Neural cell (in vitro differentiated cells): ENCODE measurements around the gene ARHGAP45. TPM values are rescaled to one million over a fixed set of nuclear protein-coding genes. Genes with fewer than 3 reads are reported as not detected.

Experiments used
- H2AFZ ChIP-seq: fragments of 200-600, 300-800 bp; sonication (generic), shearing (Covaris generic); 2 replicates; pipeline ENCODE4 v1.6.0; 2014; ENCODE audit warnings: low read depth, mild to moderate bottlenecking, antibody characterized with exemption, low read length, moderate library complexity
- H3F3A ChIP-seq: fragments of 200-600 bp; shearing (Covaris generic); 2 replicates; pipeline ENCODE4 v1.6.1; 2016; ENCODE audit warnings: mild to moderate bottlenecking, moderate library complexity, mixed read lengths, antibody characterized with exemption, low read length; ENCODE audit not compliant: insufficient read depth, poor library complexity, severe bottlenecking
- H3K27ac ChIP-seq: fragments of 200-600, 300-800 bp; sonication (generic), shearing (Covaris generic); 2 replicates; pipeline ENCODE4 v1.5.1; 2014; ENCODE audit warnings: mild to moderate bottlenecking, low read length, moderate library complexity
- H3K27me3 ChIP-seq: fragments of 300-800, 200-600 bp; sonication (generic), shearing (Covaris generic); 2 replicates; pipeline ENCODE4 v1.6.0; 2014; ENCODE audit warnings: mild to moderate bottlenecking, low read depth, low read length, moderate library complexity; ENCODE audit not compliant: insufficient read depth
- H3K36me3 ChIP-seq: fragments of 300-800, 200-600 bp; sonication (generic), shearing (Covaris generic); 2 replicates; pipeline ENCODE4 v1.5.1; 2014; ENCODE audit warnings: mild to moderate bottlenecking, antibody characterized with exemption, low read length, moderate library complexity; ENCODE audit not compliant: insufficient read depth
- H3K4me2 ChIP-seq: fragments of 300-800, 200-600 bp; sonication (generic), shearing (Covaris generic); 2 replicates; pipeline ENCODE4 v1.6.0; 2014; ENCODE audit warnings: mild to moderate bottlenecking, low read length
- H3K4me3 ChIP-seq: fragments of 300-800, 200-600 bp; sonication (generic), shearing (Covaris generic); 2 replicates; pipeline ENCODE4 v1.5.1; 2014; ENCODE audit warnings: mild to moderate bottlenecking, low read length, moderate library complexity
- H3K79me2 ChIP-seq: fragments of 200-600 bp; shearing (Covaris generic); replicated peaks from 2 replicates; pipeline ENCODE4 v1.6.0; 2014; ENCODE audit warnings: mild to moderate bottlenecking, low read length, moderate library complexity; ENCODE audit not compliant: insufficient read depth
- H3K9ac ChIP-seq: fragments of 300-800, 200-600 bp; sonication (generic), shearing (Covaris generic); 2 replicates; pipeline ENCODE4 v1.6.1; 2016; ENCODE audit warnings: mild to moderate bottlenecking, low read length, mixed read lengths
- H3K9me2 ChIP-seq: fragments of 200-600 bp; shearing (Covaris generic); 2 replicates; pipeline ENCODE4 v1.6.1; 2016; ENCODE audit warnings: mild to moderate bottlenecking, low read length, mixed read lengths; ENCODE audit not compliant: insufficient read depth
- H3K9me3 ChIP-seq: fragments of 200-600, 300-800 bp; sonication (generic), shearing (Covaris generic); 2 replicates; pipeline ENCODE4 v1.6.1; 2016; ENCODE audit warnings: mild to moderate bottlenecking, mixed run types, low read length, moderate library complexity, mixed read lengths
- H4K20me1 ChIP-seq: fragments of 200-600 bp; shearing (Covaris generic); 2 replicates; pipeline ENCODE4 v1.6.1; 2016; ENCODE audit warnings: mild to moderate bottlenecking, mixed run types; ENCODE audit not compliant: insufficient read depth
- EP300 ChIP-seq: fragments of 450-650 bp; conservative IDR thresholded peaks from 2 replicates; pipeline ENCODE4 v1.6.1; 2014; ENCODE audit warnings: antibody characterized with exemption, mild to moderate bottlenecking, moderate library complexity; ENCODE audit not compliant: poor library complexity, severe bottlenecking
- EZH2 ChIP-seq: fragments of 200-600, 300-800 bp; shearing (Covaris generic), sonication (generic); IDR thresholded peaks from 2 replicates; pipeline ENCODE4 v1.6.1; 2014; ENCODE audit warnings: antibody characterized with exemption, low read length, borderline replicate concordance, mild to moderate bottlenecking; ENCODE audit not compliant: insufficient read depth, poor library complexity, severe bottlenecking
- MXI1 ChIP-seq: fragments of 450-650 bp; conservative IDR thresholded peaks from 2 replicates; pipeline ENCODE4 v1.6.1; 2014; ENCODE audit warnings: antibody characterized with exemption, mild to moderate bottlenecking; ENCODE audit not compliant: poor library complexity, severe bottlenecking
- POLR2AphosphoS5 ChIP-seq: IDR thresholded peaks from 2 replicates; pipeline ENCODE4 v1.6.1; 2012
- RAD21 ChIP-seq: fragments of 450-650 bp; conservative IDR thresholded peaks from 2 replicates; pipeline ENCODE4 v1.6.1; 2014; ENCODE audit warnings: antibody characterized with exemption, mild to moderate bottlenecking, moderate library complexity
- SMC3 ChIP-seq: fragments of 450-650 bp; conservative IDR thresholded peaks from 2 replicates; pipeline ENCODE4 v1.6.1; 2014; ENCODE audit warnings: antibody characterized with exemption, mild to moderate bottlenecking, moderate library complexity; ENCODE audit not compliant: poor library complexity
- TAF1 ChIP-seq: IDR thresholded peaks from 2 replicates; pipeline ENCODE4 v1.6.1; 2012; ENCODE audit warnings: low read depth
- polyA plus RNA-seq: library from polyadenylated mRNA; depleted of rRNA; stranded (reverse); fragments of >200 nt; gene quantifications from 2 replicates; pipeline ENCODE4 v1.2.3, GENCODE V29; 2014
- TF ChIP-seq, protein P1 (sequence below): IDR thresholded peaks from 2 replicates; pipeline ENCODE4 v1.6.1; 2012; ENCODE audit warnings: borderline replicate concordance
- TF ChIP-seq, protein P2 (sequence below): fragments of 450-650 bp; IDR thresholded peaks from 2 replicates; pipeline ENCODE4 v1.5.1; 2014; ENCODE audit warnings: antibody characterized with exemption, mild to moderate bottlenecking, moderate library complexity; ENCODE audit not compliant: poor library complexity, severe bottlenecking

Gene ARHGAP45
- polyA plus RNA-seq, 1 donor from 2014 or later = 3.3 TPM

DNA sequence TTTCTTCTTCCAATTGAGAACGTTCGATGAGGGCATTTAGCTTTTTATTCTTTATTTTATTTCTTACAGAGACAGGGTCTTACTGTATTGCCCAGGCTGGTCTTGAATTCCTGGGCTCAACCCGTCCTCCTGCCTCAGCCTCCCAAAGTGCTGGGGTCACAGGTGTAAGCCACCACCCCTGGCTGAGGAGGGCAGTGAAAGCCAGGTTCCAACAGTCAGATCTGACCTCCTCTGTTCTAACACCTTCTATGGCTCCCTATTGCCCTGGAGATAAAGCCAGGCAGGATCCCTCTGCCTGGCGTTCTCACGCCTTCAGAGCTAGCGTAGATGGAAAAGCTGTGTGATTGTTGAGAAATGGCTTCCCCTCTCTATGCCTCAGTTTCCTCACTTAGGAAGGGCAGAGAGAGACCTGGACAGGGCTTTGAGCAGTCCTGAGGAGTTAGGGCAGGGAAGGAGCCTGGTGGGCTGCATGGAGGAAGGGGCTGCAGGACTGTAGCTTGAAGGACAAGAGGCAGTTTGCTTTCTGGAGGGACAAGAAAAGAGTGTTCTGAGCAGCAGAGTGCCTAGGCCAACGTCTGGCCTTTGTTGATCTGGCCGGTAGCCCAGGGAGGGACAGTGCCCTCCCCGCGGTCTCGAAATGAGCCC, 5.5 kb downstream of the ARHGAP45 start:
- H3K4me3 ChIP-seq = no peak overlapping the region
- peaks cover 41% of the 10 kb centered on the region for H3K27me3 ChIP-seq
- no peaks in the 10 kb centered on the region for H3K9me2 ChIP-seq
- H3K9ac ChIP-seq = no peak overlapping the region
- no peak overlapping the region for H3K4me2 ChIP-seq
- TF ChIP-seq EZH2 (no peak), RAD21 (no peak), POLR2AphosphoS5 (no peak), MXI1 (no peak), TAF1 (no peak), EP300 (no peak), SMC3 (no peak)
- TF ChIP-seq, protein P1, sequence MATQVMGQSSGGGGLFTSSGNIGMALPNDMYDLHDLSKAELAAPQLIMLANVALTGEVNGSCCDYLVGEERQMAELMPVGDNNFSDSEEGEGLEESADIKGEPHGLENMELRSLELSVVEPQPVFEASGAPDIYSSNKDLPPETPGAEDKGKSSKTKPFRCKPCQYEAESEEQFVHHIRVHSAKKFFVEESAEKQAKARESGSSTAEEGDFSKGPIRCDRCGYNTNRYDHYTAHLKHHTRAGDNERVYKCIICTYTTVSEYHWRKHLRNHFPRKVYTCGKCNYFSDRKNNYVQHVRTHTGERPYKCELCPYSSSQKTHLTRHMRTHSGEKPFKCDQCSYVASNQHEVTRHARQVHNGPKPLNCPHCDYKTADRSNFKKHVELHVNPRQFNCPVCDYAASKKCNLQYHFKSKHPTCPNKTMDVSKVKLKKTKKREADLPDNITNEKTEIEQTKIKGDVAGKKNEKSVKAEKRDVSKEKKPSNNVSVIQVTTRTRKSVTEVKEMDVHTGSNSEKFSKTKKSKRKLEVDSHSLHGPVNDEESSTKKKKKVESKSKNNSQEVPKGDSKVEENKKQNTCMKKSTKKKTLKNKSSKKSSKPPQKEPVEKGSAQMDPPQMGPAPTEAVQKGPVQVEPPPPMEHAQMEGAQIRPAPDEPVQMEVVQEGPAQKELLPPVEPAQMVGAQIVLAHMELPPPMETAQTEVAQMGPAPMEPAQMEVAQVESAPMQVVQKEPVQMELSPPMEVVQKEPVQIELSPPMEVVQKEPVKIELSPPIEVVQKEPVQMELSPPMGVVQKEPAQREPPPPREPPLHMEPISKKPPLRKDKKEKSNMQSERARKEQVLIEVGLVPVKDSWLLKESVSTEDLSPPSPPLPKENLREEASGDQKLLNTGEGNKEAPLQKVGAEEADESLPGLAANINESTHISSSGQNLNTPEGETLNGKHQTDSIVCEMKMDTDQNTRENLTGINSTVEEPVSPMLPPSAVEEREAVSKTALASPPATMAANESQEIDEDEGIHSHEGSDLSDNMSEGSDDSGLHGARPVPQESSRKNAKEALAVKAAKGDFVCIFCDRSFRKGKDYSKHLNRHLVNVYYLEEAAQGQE = no peak
- TF ChIP-seq, protein P2, sequence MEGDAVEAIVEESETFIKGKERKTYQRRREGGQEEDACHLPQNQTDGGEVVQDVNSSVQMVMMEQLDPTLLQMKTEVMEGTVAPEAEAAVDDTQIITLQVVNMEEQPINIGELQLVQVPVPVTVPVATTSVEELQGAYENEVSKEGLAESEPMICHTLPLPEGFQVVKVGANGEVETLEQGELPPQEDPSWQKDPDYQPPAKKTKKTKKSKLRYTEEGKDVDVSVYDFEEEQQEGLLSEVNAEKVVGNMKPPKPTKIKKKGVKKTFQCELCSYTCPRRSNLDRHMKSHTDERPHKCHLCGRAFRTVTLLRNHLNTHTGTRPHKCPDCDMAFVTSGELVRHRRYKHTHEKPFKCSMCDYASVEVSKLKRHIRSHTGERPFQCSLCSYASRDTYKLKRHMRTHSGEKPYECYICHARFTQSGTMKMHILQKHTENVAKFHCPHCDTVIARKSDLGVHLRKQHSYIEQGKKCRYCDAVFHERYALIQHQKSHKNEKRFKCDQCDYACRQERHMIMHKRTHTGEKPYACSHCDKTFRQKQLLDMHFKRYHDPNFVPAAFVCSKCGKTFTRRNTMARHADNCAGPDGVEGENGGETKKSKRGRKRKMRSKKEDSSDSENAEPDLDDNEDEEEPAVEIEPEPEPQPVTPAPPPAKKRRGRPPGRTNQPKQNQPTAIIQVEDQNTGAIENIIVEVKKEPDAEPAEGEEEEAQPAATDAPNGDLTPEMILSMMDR = no peak
- H3F3A ChIP-seq = no peaks in the 10 kb centered on the region
- no peaks in the 10 kb centered on the region for H3K79me2 ChIP-seq
- no peaks in the 10 kb centered on the region for H3K9me3 ChIP-seq
- H4K20me1 ChIP-seq = no peaks in the 10 kb centered on the region
- H3K36me3 ChIP-seq = no peaks in the 10 kb centered on the region
- H2AFZ ChIP-seq = no peak overlapping the region
- H3K27ac ChIP-seq = no peak overlapping the region

DNA sequence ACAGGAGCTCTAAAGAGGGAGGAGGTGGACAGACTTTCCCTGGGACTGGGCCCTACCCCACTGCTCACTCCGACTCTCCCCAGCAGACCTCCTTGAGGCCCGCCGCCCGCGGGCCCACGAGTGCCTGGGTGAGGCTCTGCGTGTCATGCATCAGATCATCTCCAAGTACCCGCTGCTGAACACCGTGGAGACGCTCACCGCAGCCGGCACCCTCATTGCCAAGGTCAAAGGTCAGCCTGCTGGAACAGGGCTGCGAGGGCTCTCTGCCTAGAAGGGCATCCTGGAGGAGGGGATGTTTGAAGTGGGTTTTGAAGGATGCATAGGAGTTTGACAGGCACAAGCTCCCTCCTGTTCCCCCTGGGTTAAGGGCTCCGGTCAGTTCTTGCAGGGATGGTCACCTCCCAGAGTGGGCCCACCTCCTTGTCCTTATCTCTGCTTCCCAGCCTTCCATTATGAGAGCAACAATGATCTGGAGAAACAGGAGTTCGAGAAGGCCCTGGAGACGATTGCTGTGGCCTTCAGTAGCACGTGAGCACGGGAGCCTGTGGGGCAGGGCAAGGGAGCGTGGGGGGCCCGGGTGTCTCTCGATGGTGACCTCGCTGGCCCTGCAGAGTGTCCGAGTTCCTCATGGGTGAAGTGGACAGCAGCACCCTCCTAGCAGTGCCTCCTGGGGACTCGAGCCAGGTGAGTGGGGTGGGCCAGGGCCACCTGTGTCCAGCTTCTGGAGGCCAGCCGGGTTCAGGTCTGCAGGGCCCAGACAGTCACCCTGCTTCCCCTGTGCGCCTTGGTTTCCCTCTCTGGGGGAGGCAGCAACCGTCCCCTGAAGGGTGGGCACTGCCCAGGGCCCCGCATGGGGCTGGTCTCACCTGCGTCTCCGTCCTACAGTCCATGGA, 6.3 kb downstream of the ARHGAP45 start:
- Histone ChIP-seq H2AFZ (no peak overlapping the region), H3K9me3 (no peaks in the 10 kb centered on the region), H3F3A (no peaks in the 10 kb centered on the region), H3K4me3 (no peak overlapping the region), H3K4me2 (no peak overlapping the region), H3K27ac (no peak overlapping the region), H4K20me1 (no peaks in the 10 kb centered on the region), H3K9ac (no peak overlapping the region), H3K9me2 (no peaks in the 10 kb centered on the region), H3K27me3 (peaks cover 38% of the 10 kb centered on the region), H3K79me2 (no peaks in the 10 kb centered on the region), H3K36me3 (no peaks in the 10 kb centered on the region)
- TF ChIP-seq, protein P1 = no peak
- TF ChIP-seq MXI1 (no peak), SMC3 (no peak), TAF1 (no peak), RAD21 (no peak), EP300 (no peak)
